SU-DHL-6 (cell line): ENCODE measurements around the gene HIPK2.

Experiments used
- H2AFZ ChIP-seq: fragments of 200-600 bp; sonication (generic); 2 replicates; pipeline ENCODE4 v1.6.1; 2014; ENCODE audit warnings: low read depth, mild to moderate bottlenecking, moderate library complexity, mixed read lengths, antibody characterized with exemption, low read length; ENCODE audit not compliant: severe bottlenecking
- H3F3A ChIP-seq: fragments of 200-600 bp; shearing (Covaris generic); 2 replicates; pipeline ENCODE4 v1.6.0; 2016; ENCODE audit warnings: antibody characterized with exemption, mild to moderate bottlenecking; ENCODE audit not compliant: insufficient read depth
- H3K27ac ChIP-seq: fragments of 200-600 bp; sonication (generic); 2 replicates; pipeline ENCODE4 v1.5.1; 2016; ENCODE audit warnings: low read depth, mild to moderate bottlenecking, low read length, moderate library complexity, mixed read lengths
- H3K27me3 ChIP-seq: fragments of 200-600 bp; sonication (generic), shearing (Covaris generic); 2 replicates; pipeline ENCODE4 v1.6.0; 2014; ENCODE audit warnings: mild to moderate bottlenecking, low read length
- H3K36me3 ChIP-seq: fragments of 200-600 bp; sonication (generic); 2 replicates; pipeline ENCODE4 v1.6.1; 2014; ENCODE audit warnings: mild to moderate bottlenecking, low read length, mixed read lengths
- H3K4me2 ChIP-seq: fragments of 300-600, 200-600 bp; shearing (Covaris generic), sonication (generic); 2 replicates; pipeline ENCODE4 v1.6.0; 2014; ENCODE audit warnings: low read length, low read depth, mild to moderate bottlenecking; ENCODE audit not compliant: poor library complexity, severe bottlenecking
- H3K4me3 ChIP-seq: fragments of 200-600 bp; sonication (generic); 2 replicates; pipeline ENCODE4 v1.5.1; 2014; ENCODE audit warnings: antibody characterized with exemption, low read length, mild to moderate bottlenecking, mixed read lengths; ENCODE audit not compliant: insufficient read depth, poor library complexity, severe bottlenecking
- H3K79me2 ChIP-seq: fragments of 200-600 bp; sonication (generic); 2 replicates; pipeline ENCODE4 v1.6.1; 2014; ENCODE audit warnings: mild to moderate bottlenecking, low read length, moderate library complexity; ENCODE audit not compliant: insufficient read depth
- H3K9ac ChIP-seq: fragments of 200-600 bp; sonication (generic); 2 replicates; pipeline ENCODE4 v1.7.0; 2014; ENCODE audit warnings: mild to moderate bottlenecking, low read length
- H3K9me2 ChIP-seq: fragments of 200-600 bp; sonication (generic); replicated peaks from 2 replicates; pipeline ENCODE4 v1.6.1; 2014; ENCODE audit warnings: low read length; ENCODE audit not compliant: insufficient read depth
- H3K9me3 ChIP-seq: fragments of 200-600 bp; sonication (generic); 2 replicates; pipeline ENCODE4 v1.6.1; 2014; ENCODE audit warnings: low read length, mixed read lengths; ENCODE audit not compliant: insufficient read depth
- H4K20me1 ChIP-seq: fragments of 200-600 bp; sonication (generic); 2 replicates; pipeline ENCODE4 v1.6.1; 2014; ENCODE audit warnings: low read depth, mild to moderate bottlenecking, antibody characterized with exemption, low read length, moderate library complexity, mixed read lengths
- EZH2phosphoT487 ChIP-seq: fragments of 200-600 bp; sonication (generic), shearing (Covaris generic); conservative IDR thresholded peaks from 2 replicates; pipeline ENCODE4 v1.6.1; 2018; ENCODE audit warnings: mild to moderate bottlenecking, antibody characterized with exemption, low read length, moderate library complexity, mixed read lengths
- TF ChIP-seq, protein P1 (sequence below): fragments of 200-600 bp; sonication (generic); IDR thresholded peaks from one replicate; pipeline ENCODE4 v1.5.1; 2017; ENCODE audit warnings: antibody characterized with exemption, mild to moderate bottlenecking, low read length, moderate library complexity; ENCODE audit not compliant: insufficient read depth, poor library complexity, severe bottlenecking

The HIPK2 gene

GRCh38 chr7:139538881-139539635, 238.7 kb downstream of the HIPK2 start:
- Histone ChIP-seq H3K27me3 (no peaks in the 10 kb centered on the region), H3K36me3 (no peaks in the 10 kb centered on the region), H3K9ac (no peak overlapping the region), H3K4me3 (no peak overlapping the region), H3K9me3 (no peaks in the 10 kb centered on the region), H4K20me1 (no peaks in the 10 kb centered on the region), H3K79me2 (no peaks in the 10 kb centered on the region), H3K27ac (no peak overlapping the region), H3K4me2 (no peak overlapping the region), H2AFZ (no peak overlapping the region), H3F3A (no peaks in the 10 kb centered on the region), H3K9me2 (no peaks in the 10 kb centered on the region)
- TF ChIP-seq, protein P1, sequence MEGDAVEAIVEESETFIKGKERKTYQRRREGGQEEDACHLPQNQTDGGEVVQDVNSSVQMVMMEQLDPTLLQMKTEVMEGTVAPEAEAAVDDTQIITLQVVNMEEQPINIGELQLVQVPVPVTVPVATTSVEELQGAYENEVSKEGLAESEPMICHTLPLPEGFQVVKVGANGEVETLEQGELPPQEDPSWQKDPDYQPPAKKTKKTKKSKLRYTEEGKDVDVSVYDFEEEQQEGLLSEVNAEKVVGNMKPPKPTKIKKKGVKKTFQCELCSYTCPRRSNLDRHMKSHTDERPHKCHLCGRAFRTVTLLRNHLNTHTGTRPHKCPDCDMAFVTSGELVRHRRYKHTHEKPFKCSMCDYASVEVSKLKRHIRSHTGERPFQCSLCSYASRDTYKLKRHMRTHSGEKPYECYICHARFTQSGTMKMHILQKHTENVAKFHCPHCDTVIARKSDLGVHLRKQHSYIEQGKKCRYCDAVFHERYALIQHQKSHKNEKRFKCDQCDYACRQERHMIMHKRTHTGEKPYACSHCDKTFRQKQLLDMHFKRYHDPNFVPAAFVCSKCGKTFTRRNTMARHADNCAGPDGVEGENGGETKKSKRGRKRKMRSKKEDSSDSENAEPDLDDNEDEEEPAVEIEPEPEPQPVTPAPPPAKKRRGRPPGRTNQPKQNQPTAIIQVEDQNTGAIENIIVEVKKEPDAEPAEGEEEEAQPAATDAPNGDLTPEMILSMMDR, result no peak
- no peak for TF ChIP-seq EZH2phosphoT487

GRCh38 chr7:139536152-139536551, 241.6 kb downstream of the HIPK2 start:
- TF ChIP-seq EZH2phosphoT487, result no peak
- TF ChIP-seq, protein P1, result no peak
- H3K9me2 ChIP-seq, result no peaks in the 10 kb centered on the region
- no peaks in the 10 kb centered on the region for H3K79me2 ChIP-seq

GRCh38 chr7:139534966-139535651, 242.7 kb downstream of the HIPK2 start:
- H3K9me2 ChIP-seq, result no peaks in the 10 kb centered on the region
- no peak overlapping the region for H3K9ac ChIP-seq
- no peak overlapping the region for H2AFZ ChIP-seq
- no peak for TF ChIP-seq EZH2phosphoT487
- TF ChIP-seq, protein P1, result no peak
- H3K9me3 ChIP-seq, result no peaks in the 10 kb centered on the region
- no peaks in the 10 kb centered on the region for H3K36me3 ChIP-seq
- no peaks in the 10 kb centered on the region for H3F3A ChIP-seq
- H3K79me2 ChIP-seq, result no peaks in the 10 kb centered on the region
- H4K20me1 ChIP-seq, result no peaks in the 10 kb centered on the region
- H3K27me3 ChIP-seq, result no peaks in the 10 kb centered on the region
- H3K4me2 ChIP-seq, result no peak overlapping the region
- no peak overlapping the region for H3K4me3 ChIP-seq
- no peak overlapping the region for H3K27ac ChIP-seq

More at GRCh38 chr7:139536152-139536551, 241.6 kb downstream of the HIPK2 start:
- Histone ChIP-seq H3K4me3 (no peak overlapping the region), H3K27me3 (no peaks in the 10 kb centered on the region), H3K27ac (no peak overlapping the region), H3K9me3 (no peaks in the 10 kb centered on the region), H4K20me1 (no peaks in the 10 kb centered on the region), H3K36me3 (no peaks in the 10 kb centered on the region), H3K9ac (no peak overlapping the region), H3F3A (no peaks in the 10 kb centered on the region), H3K4me2 (no peak overlapping the region), H2AFZ (no peak overlapping the region)
